ENCODE measurements around the gene RAD52.

- TF ChIP-seq POLR2AphosphoS5 (IDR thresholded peaks at IDR 0.05; ENCODE audit: borderline replicate concordance, low read depth, low read length) (no peak), EZH2 (IDR thresholded peaks at IDR 0.05) (no peak), FOXP2 (optimal IDR thresholded peaks at IDR 0.05; ENCODE audit: control extremely low read depth, extremely low read length, insufficient read depth) (no peak)
These were observed 33.3 kb downstream of the RAD52 start for GRCh38 chr12:916240-916639.
